Eye (tissue), 1 donor: Measurements from ENCODE around the gene OR51S1.
"Not testable (repeated sequence)": the region's sequence is repeated elsewhere in the genome, so short reads cannot be mapped to it uniquely, and the experiment has no call there.

Source experiments
- DNase-seq: peaks from one replicate; pipeline ENCODE4 v3.0.0-alpha.2; 2015

OR51S1 gene

GRCh38 chr11:4848908-4849532 is at the start of gene OR51S1:
Gene OR51S1 (minus strand): TSS chr11:4849208. CDS start chr11:4849208, 0 bp downstream.
- no peak for DNase-seq

- no peak for DNase-seq
These were observed 43.1 kb upstream of the OR51S1 start for GRCh38 chr11:4891996-4892640.

DNA sequence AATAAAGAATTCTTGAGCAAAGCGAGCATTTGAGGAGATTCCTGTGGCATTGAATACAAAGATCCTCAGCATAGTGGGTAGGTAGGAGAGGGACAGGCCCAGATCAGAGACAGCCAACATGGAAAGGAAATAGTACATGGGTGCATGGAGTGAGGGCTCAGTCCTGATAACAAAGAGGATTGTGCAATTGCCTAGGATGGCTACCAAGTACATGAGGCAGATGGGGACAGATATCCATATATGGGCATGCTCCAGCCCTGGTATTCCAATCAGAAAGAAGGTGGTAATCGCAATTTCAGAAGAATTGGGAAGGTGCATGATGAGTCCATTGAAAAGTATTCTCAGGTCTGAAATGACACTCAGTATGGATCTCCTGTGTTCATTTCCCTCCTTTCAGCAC is 41.3 kb upstream of the OR51S1 start:
- no peak for DNase-seq

DNA sequence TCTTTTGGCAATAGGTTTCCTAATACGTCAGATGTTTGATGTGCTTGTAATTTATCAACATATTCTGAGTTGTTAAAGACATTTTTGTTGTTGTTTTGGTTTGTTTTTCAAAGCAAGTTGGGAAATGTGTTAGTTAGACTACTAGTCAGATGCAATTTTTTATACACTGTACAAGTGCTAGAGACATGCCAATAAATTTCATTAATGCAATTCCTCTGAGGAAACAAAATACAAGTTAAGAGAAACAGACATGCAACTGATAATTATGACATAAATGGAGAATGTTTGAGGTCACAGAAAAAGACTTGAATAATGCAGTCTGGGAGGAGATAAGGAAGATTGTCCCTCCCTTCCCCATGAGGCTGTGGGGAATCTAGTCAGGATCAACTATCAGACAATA is 38.6 kb upstream of the OR51S1 start:
- DNase-seq: no peak

- no peak for DNase-seq
These were observed 37.2 kb upstream of the OR51S1 start for GRCh38 chr11:4886186-4886585.

DNA sequence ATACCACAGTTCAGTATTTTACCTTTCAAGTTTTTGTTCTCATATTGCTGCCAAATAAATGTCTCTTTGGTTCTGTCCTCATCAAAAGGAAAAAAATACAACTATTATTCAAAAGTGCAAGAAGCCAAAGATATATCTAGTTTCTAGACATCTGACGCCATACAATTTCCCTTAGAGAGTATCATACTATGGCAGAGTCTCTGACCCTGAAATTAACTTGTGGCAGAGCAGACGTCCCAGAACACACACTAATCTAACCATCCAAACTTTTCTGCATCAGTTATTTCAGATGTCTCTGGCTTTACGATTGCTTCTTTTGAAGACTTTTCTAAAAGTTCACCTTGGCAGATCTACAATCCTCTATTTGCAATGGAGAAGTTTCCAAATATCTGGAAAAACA is 35.4 kb upstream of the OR51S1 start:
- peak; percentile 27 for DNase-seq

GRCh38 chr11:4882543-4882942 is 33.5 kb upstream of the OR51S1 start:
- no peak for DNase-seq

DNA sequence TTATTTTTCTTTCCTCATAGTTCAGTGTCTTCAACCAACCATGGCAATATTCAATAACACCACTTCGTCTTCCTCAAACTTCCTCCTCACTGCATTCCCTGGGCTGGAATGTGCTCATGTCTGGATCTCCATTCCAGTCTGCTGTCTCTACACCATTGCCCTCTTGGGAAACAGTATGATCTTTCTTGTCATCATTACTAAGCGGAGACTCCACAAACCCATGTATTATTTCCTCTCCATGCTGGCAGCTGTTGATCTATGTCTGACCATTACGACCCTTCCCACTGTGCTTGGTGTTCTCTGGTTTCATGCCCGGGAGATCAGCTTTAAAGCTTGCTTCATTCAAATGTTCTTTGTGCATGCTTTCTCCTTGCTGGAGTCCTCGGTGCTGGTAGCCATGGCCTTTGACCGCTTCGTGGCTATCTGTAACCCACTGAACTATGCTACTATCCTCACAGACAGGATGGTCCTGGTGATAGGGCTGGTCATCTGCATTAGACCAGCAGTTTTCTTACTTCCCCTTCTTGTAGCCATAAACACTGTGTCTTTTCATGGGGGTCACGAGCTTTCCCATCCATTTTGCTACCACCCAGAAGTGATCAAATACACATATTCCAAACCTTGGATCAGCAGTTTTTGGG is 33.0 kb upstream of the OR51S1 start, which contains the start of gene OR51T1:
TSS of gene OR51T1 (plus strand) at position 41 of the 641 bp plus-strand sequence. CDS start at position 41, 0 bp downstream.
- DNase-seq: no peak

- no peak for DNase-seq
These were observed 32.2 kb upstream of the OR51S1 start for GRCh38 chr11:4881188-4881587.

- peak; percentile 13 for DNase-seq
These were observed 16.8 kb upstream of the OR51S1 start for GRCh38 chr11:4865855-4866254.

DNA sequence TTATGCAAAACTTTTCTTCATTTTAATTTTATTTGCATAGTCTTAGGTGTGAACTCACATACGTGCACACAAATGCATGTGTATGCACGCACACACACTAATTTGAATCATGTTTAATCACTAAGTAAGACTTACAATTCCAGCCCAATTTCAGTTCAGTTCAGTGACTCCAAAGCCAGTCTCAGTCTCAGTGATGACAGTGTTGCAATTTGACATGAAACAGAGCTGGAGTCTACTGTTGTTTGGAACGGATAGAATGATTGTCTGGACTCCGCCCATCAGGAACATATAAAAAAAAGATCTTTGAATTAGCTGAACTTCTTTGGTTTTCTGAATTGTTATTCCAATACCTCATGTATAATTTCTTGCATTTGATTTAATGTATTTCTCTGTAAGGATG is 14.9 kb upstream of the OR51S1 start:
- DNase-seq: no peak

GRCh38 chr11:4862447-4863236 is 13.6 kb upstream of the OR51S1 start:
- no peak for DNase-seq

- not testable (repeated sequence) for DNase-seq
These were observed 5.3 kb upstream of the OR51S1 start for GRCh38 chr11:4854286-4854685.

DNA sequence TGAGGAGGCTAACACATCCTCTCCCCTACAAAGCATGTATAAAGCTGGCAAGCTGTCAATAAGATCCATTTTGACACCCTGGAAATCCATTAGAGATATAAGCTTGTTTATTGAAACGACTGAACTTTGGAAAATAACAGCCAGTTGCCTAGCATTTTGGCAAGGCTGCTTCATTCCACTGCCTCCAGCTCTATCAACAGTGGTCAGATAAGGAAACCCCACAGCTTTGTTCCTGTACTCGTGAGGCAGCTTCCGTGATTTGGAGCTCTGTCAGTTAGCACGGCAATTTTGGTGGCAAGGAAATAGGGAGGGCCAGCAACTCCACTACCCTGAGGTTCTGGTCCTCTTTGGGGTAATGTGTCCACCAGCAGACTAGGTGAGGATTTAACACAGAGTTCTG is 2.0 kb upstream of the OR51S1 start:
- peak; percentile 21 for DNase-seq

DNA sequence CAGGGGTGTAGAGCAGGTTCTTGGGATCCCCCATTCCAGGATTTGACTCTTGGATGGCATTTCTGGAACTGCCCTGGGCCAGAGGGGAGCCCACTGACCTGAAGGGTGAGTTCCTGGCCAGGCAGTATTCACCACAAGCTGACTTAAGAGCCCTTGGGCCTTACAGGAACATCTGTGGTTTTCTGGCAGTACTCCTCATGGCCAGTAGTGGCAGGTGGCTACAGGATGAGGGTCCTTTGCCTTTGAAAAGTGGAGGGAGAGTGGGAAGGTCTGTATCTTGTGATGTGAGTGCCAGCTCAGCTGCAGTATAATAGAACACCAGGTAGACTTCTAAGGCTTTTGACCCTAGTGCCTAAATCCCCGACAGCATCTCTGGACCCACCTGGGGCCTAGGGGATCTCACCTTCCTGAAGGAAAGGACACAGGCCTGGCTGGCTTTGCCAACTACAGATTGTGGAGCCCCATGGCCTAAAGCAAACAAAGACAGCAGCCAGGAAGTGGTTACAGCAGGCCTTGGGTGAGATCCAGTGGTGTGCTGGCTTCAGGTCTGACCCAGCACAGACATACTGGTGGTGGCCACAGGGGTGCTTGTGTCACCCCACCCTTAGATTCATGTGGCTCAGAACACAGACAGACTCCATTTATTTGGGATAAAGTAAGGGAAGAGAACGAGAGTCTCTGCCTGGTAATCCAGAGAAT is 9.0 kb downstream of the OR51S1 start:
- no peak for DNase-seq

GRCh38 chr11:4830909-4831308 is 18.1 kb downstream of the OR51S1 start:
- no peak for DNase-seq

- no peak for DNase-seq
These were observed 18.7 kb downstream of the OR51S1 start for GRCh38 chr11:4830346-4830745.

DNA sequence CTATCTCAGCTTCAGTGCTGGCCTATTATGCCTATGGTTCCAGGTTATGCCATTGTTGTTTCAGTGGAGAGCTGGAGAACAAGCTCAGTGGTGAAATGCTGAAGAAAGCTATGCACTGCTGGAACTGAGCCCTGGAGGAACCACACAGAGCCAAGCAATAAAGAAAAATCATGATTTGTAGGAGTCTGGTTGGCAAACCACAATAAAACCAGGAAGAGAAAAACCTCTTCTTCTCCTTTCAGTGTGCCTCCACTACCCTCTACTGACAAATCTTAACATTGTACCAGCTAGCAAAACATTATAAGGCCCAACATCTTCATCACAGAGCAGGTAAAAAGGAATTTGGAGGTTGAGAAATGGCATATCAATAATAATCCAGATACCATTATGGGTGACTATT is 22.6 kb downstream of the OR51S1 start:
- DNase-seq: no peak

GRCh38 chr11:4825132-4825531 is 23.9 kb downstream of the OR51S1 start:
- no peak for DNase-seq

- DNase-seq: no peak
These were observed 28.0 kb downstream of the OR51S1 start, which contains the start of gene OR51F2 for GRCh38 chr11:4821021-4821420. Gene OR51F2 (plus strand): TSS chr11:4821321. CDS start chr11:4821422, 101 bp downstream.

- DNase-seq: peak; percentile 6
These were observed 39.8 kb downstream of the OR51S1 start for GRCh38 chr11:4809246-4809645.

GRCh38 chr11:4808476-4808875 is 40.5 kb downstream of the OR51S1 start:
- no peak for DNase-seq

- no peak for DNase-seq
These were observed 44.7 kb downstream of the OR51S1 start, which contains the start of gene OR52R1 for GRCh38 chr11:4804280-4804679. Gene OR52R1 (minus strand): TSS chr11:4804380. CDS start chr11:4804380, 0 bp downstream.
